ENCODE measurements around the gene TNIK. TPM values are rescaled to one million over a fixed set of nuclear protein-coding genes. Genes with fewer than 3 reads are reported as not detected.

TNIK gene
- total RNA-seq, 2 donors from 2014 or later = 9.0 to 11.6 TPM

DNA sequence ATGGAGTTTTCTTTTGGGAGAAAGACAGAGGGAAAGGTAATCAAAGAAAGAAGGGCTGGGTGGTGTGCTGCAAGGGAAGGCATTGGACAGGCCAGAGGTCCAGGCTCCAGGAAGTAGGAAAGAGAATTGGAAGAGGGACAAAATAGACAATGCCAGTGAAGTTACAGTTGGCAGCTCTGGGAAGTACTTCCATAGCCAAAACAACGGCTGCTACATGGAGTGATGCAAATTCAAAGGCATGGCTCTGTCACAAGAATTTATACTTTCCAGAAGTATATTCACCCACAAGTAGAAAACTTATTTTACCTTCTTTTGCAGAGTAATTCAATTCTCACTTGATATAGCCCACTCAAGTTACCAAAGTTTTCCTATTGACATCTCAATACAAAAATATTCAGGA is 191.5 kb downstream of the TNIK start:
- no peak for DNase-seq (ENCODE audit: low spot score)
- Histone ChIP-seq H3K27ac (no peak overlapping the region), H3K27me3 (no peaks in the 10 kb centered on the region), H3K4me1 (peaks cover 0 to 25% of the 10 kb centered on the region in 2 donors), H3K9me3 (no peaks in the 10 kb centered on the region), H3K36me3 (no peaks in the 10 kb centered on the region), H3K4me3 (no peak overlapping the region)
- TF ChIP-seq, protein P1, sequence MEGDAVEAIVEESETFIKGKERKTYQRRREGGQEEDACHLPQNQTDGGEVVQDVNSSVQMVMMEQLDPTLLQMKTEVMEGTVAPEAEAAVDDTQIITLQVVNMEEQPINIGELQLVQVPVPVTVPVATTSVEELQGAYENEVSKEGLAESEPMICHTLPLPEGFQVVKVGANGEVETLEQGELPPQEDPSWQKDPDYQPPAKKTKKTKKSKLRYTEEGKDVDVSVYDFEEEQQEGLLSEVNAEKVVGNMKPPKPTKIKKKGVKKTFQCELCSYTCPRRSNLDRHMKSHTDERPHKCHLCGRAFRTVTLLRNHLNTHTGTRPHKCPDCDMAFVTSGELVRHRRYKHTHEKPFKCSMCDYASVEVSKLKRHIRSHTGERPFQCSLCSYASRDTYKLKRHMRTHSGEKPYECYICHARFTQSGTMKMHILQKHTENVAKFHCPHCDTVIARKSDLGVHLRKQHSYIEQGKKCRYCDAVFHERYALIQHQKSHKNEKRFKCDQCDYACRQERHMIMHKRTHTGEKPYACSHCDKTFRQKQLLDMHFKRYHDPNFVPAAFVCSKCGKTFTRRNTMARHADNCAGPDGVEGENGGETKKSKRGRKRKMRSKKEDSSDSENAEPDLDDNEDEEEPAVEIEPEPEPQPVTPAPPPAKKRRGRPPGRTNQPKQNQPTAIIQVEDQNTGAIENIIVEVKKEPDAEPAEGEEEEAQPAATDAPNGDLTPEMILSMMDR (IDR thresholded peaks at IDR 0.05) = no peak

DNA sequence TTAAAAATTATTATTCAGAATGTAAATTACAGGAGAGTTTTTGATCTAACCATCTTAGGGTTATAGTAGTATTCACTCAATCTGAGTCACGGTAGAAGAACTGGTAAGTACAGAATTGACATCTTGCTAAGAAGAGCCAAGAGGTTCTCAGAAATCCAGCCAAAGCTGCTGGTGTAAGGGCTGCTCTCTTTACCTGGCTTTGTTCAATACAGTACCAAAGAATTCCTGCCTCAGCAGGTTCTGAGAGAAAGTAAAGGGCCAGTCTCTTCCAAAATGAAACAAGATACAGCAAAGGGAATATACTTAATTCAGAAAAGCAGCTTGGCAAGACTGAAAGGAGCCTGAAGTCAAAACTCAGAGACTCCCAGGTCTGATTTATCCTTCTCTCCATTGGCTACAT is 193.1 kb downstream of the TNIK start:
- TF ChIP-seq, protein P1 (IDR thresholded peaks at IDR 0.05) = no peak
- no peak for DNase-seq (ENCODE audit: low spot score)
- Histone ChIP-seq H3K36me3 (no peaks in the 10 kb centered on the region), H3K4me1 (peaks cover 0 to 30% of the 10 kb centered on the region in 2 donors), H3K4me3 (no peak overlapping the region), H3K27ac (no peak overlapping the region), H3K27me3 (no peaks in the 10 kb centered on the region), H3K9me3 (no peaks in the 10 kb centered on the region)

DNA sequence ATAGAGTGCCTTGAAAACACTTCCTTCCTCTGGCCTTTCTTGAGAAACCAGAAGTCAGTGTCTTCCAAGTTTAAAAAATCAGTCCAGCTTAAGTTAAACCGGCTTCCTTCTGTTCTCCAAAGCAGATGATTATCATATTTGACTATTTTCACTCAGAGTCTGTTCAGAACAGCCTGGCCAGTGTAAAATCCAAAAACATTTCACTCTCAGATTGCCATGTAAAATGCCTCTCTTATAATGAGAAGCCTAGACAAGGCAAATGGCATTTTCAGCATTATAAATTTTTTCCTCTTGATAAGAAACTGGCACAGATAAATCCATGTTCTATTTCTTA is 193.5 kb downstream of the TNIK start:
- DNase-seq (ENCODE audit: low spot score) = no peak
- TF ChIP-seq, protein P1 (IDR thresholded peaks at IDR 0.05) = no peak
- Histone ChIP-seq H3K9me3 (no peaks in the 10 kb centered on the region), H3K36me3 (no peaks in the 10 kb centered on the region), H3K27ac (no peak overlapping the region), H3K4me1 (peaks cover 0 to 30% of the 10 kb centered on the region in 2 donors), H3K4me3 (no peak overlapping the region), H3K27me3 (no peaks in the 10 kb centered on the region)

DNA sequence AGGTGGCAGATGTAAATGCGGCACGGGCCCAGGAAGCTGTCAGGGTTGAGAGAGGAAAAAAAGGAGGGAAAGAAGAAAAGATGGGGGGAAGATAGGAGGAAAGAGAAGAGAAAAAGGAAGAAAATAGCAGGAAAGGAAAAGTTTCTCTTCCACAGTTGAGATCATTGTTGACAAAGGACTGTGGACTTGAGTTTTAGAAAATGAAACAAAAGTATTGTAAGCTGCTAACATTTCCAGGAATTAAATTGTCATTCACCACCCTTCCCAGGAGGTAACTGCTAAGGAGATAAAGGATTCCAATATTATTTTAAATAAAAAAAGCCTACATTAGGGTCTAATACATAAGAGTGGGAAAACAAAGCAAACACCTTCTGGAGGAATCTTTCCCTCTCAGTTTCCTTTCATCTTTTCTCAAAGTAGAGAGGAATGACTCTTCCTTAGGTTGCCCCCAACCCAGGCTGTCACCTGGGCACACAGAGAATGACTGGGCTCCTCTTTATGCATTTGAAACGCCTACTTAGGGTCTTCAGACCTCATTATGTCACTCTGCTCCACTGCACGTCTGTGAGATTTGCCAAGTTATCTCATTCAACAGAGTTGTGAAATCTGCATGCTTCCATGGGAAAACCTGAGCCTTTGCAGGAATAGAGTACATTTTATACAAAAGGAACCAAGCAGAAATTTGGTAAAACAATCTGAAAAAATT is 194.0 kb downstream of the TNIK start:
- H3K36me3 ChIP-seq = no peaks in the 10 kb centered on the region
- H3K4me1 ChIP-seq = peaks cover 0 to 30% of the 10 kb centered on the region in 2 donors
- no peak for DNase-seq (ENCODE audit: low spot score)
- H3K27ac ChIP-seq = peak overlapping the region in 1 of 2 donors; percentile 20
- no peaks in the 10 kb centered on the region for H3K27me3 ChIP-seq
- TF ChIP-seq, protein P1 (IDR thresholded peaks at IDR 0.05) = no peak
- H3K4me3 ChIP-seq = no peak overlapping the region
- no peaks in the 10 kb centered on the region for H3K9me3 ChIP-seq

DNA sequence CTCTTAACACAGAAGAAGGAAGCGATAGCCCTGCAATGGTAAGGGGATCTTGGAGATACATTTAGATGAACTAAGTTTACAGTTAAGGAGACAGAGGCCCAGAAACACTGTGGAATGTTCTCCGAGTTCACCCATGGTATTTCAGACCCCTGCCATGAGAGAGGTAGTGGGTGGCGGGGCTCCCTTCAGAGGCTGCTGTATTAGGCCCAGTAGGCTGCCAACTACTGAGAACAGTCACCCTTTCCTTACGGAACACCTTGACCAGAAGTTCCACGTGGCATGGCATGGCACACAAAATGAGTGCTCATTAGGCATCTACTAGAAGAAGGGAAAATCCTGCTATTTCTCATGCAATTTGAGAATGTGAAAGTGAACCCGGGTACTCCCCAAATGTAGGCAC is 195.4 kb downstream of the TNIK start:
- DNase-seq (ENCODE audit: low spot score) = no peak
- Histone ChIP-seq H3K36me3 (no peaks in the 10 kb centered on the region), H3K9me3 (no peaks in the 10 kb centered on the region), H3K4me3 (no peak overlapping the region), H3K4me1 (peaks cover 0 to 30% of the 10 kb centered on the region in 2 donors), H3K27me3 (no peaks in the 10 kb centered on the region), H3K27ac (no peak overlapping the region)
- TF ChIP-seq, protein P1 (IDR thresholded peaks at IDR 0.05) = no peak

DNA sequence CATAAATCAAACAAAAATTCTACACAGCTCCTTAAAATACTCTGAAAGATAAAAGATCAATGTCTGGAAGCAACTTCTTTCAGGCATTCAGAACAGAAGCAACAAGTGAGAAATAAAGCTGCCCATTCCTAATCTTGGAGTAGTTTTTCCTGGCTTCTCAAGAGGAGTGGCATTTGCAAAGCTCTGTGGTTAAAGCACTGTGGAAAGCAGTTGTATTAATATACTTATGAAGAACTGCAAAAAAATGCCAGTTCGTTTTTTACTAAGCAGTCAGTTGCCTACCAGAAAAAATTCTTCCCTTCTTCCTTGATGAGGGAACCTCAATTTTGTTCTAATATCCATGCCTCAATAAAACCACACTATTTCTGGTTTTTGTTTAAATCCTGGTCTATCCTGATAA is 197.8 kb downstream of the TNIK start:
- Histone ChIP-seq H3K27ac (no peak overlapping the region), H3K4me3 (no peak overlapping the region), H3K27me3 (no peaks in the 10 kb centered on the region), H3K4me1 (peaks cover 0 to 37% of the 10 kb centered on the region in 2 donors), H3K36me3 (no peaks in the 10 kb centered on the region), H3K9me3 (no peaks in the 10 kb centered on the region)
- TF ChIP-seq, protein P1 (IDR thresholded peaks at IDR 0.05) = no peak
- DNase-seq (ENCODE audit: low spot score) = no peak

Measured in right atrium auricular region (tissue), 2 donors.